Measurements from ENCODE around the gene SLC6A1.

Gene SLC6A1

DNA sequence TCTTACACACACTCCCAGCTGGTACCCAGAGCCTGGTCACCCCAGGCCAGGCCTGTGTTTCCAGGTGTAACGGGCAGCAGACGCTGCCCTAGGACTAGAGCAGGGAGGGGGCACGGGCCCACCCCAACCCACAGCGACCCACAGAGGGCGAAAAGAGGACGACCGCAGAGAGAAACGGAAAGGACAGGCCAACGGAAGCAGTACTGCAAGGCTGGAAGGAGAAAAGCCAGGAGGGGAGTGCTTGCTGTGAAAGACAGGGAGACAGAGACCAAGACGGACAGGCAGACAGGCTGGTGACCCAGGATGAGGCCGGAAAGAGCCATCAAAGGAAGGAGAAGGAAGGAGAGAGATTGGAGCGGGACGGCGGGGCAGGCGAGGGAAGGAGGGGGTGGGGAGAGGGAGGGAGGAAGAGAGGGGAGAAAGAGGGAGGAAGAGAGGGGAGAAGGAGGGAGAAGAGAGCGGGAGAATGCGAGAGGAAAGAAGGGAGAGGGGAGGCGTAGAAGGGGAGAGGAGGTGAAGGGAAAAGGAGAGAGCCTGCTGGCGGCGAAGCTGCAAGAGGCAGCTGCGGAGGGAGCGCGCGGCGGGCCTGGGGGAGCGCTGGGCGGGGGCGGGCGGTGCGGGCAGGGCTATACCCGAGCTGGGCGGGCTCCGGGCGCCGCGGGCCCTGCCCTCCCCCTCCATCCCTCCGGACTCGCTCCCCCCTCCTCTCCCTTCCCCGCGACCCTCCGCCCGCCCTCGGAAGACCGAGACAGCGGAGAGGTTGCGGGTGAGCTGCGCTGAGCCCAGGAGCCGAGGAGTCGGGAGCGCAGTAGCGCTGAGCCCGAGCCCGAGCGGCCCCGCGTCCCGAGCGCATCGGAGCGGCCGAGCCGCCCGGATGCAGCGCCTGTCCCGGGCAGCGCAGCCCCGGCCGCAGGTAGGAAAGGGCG lies at the start of gene SLC6A1:
SLC6A1 (plus strand) TSS at position 732 of the 926 bp plus-strand sequence. CDS start 24,464 bp downstream, outside the sequence.
- DNase-seq: no peak

GRCh38 chr3:10944866-10945265 lies 47.7 kb upstream of the SLC6A1 start:
- no peak for DNase-seq

DNA sequence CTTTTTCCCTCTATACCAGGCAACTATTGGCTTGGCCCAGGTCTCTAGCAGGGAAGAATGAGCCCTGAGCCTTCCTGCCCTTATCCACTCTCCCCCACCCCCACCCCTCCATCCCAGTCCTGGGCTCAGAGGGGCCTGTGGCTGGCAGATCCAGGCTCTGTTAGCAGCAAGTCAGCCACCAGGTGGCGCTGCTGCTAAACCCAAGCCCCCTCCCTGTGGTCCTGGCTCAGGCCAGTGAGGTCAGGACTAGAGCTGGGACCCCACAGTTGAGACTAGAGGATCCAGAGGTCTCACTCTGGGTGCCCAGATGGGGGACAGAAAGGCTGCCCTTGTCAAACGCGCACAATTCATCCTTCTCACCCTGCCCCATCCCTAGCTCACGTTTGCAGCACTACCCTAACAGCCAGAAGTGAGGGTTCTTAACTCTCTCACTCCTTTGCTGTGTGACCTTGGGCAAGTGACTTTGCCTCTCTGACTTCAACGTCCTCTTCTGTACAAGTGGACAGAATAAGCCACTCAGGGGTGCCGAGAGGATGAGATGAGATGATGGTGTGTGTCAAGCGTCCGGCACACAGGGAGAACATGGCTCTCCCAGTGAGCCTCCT lies 46.8 kb upstream of the SLC6A1 start:
- no peak for DNase-seq

GRCh38 chr3:10946526-10946925 lies 46.0 kb upstream of the SLC6A1 start:
- DNase-seq: no peak

- no peak for DNase-seq
Observed at GRCh38 chr3:10948326-10948725, 44.2 kb upstream of the SLC6A1 start.

DNA sequence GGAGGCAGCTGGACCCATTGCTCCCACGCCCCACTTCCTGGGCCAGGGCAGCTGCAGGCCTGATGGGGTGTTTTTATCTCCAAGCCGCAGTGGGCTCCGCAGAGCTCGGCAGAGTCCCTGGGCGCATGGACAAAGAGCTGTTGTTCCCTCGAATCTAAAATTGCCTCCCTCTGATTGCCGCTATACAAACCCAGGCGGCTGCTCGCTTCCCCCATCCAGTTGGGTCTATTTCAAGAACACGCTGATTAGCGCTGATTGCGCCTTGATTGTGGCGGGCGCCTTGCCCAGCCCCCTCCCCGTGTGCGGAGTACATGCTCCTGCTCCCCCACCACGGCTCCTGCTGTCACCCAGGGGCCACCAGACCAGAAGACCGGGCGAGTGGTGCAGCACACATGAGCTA lies 43.4 kb upstream of the SLC6A1 start:
- DNase-seq: no peak

DNA sequence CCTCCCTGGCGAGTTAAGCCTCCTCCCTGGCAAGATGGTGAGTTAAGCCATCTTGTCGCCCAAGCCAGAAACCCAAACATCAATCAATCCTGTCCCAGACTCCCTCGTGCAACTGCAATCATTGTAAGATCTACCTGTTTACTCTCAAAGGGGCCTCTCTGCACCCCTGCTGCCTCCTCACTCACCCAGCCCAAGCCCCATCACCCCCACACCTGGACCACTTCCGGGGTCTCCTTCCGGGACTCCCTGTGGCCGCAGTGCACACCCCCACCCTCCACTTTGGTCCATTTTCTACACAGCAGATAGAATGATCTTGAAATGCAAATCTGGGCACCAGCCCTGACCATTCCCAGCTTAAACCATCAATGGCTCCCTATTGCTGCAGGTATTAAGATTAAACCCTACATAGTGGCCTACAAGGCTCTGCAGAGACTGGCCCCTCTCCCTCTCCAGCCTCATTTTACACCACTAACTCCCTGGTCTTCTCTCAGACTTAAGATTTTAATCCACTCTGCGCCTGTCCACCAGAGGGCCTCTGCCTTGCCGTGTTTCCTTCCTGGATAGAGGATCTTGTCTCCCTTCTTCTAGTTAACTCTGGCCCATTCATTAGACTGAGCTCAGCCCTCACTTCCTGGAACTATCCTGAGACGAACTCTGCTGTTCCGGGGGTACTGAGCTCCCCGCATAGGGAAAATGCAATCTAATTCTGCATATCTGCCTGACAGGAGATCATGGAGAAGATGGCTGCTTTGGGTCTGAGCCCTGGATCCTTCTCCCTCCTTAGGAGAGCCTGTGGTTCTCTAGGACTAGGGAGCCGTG lies 41.9 kb upstream of the SLC6A1 start:
- peak; percentile 24 for DNase-seq

GRCh38 chr3:10951295-10951926 lies 41.1 kb upstream of the SLC6A1 start:
- no peak for DNase-seq

DNA sequence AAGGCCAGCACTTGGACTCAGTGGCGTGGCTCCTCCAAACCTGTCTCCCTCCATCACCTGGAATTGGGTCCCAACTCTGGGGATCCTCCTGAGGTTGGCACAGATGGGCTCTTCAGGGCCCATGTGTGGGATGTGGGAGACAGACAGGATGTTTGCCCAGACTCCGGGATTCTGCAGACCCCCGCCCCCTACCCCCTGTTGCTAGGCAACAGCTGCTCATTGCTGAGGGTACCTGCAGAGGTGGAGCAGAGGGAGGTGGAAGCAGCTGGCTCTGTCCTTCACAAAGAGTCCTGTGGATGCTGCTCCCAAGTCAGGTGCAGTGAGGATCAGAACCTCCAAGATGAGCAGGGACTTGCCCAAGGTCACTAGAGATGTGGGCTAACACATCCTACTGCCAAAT lies 40.0 kb upstream of the SLC6A1 start:
- DNase-seq: no peak

- DNase-seq: no peak
Observed at GRCh38 chr3:10954740-10955139, 37.8 kb upstream of the SLC6A1 start.

DNA sequence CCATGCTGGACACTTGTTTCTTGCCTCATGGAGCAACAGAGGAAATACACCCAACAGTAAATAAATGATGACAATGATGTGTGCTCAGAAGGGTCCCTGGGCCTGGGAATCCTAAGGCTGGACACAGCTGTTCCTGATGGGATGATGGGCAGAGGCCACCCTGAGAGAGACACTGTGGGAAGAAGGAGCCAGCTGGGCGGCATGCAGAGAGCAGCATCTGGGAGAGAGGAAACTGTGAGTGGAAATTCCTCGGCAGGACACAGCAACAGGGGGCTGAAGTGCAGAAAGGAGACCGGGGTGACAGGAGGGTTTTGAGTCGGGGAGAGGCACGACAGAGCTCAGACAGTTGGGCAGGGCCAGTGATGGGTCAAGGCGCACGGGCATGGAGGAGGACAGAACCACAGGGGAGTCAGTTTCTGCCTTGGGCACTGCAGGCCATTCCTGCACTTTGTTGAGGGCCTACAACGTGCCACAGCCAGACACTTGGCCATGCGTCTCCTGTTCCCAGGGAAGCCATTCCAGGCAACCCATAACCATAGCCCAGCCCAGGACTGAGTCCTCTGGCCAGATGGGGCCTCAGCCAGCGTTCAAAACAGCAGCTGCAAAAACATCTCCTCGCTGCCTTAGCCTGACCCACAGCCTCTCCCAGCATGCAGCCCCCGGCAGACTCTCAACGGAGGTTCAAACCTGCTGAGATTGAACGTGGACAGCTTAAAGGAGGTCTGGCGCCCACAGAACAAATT lies 36.7 kb upstream of the SLC6A1 start:
- DNase-seq: no peak

GRCh38 chr3:10956531-10956930 lies 36.0 kb upstream of the SLC6A1 start:
- no peak for DNase-seq

DNA sequence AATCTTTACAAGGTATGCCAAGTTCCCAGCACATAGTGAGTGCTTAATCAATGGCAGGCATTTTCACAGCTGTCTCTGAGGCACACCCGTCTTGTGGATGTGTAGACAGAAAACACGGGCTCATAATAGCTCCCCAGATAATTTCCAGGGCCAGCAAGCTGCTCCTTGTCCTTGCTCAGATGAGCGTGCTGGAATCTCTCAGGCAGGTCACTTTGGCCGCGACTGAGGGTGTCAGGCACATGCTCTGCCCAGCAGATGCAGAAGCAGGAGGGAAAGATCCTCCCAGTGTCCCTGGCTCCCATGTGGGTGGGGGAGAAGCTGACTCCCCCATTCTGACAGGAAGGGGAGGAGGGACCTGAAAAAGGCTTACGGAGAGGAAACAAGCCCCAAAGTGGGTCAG lies 35.6 kb upstream of the SLC6A1 start:
- no peak for DNase-seq

GRCh38 chr3:10957976-10958749 lies 34.4 kb upstream of the SLC6A1 start:
- DNase-seq: no peak

DNA sequence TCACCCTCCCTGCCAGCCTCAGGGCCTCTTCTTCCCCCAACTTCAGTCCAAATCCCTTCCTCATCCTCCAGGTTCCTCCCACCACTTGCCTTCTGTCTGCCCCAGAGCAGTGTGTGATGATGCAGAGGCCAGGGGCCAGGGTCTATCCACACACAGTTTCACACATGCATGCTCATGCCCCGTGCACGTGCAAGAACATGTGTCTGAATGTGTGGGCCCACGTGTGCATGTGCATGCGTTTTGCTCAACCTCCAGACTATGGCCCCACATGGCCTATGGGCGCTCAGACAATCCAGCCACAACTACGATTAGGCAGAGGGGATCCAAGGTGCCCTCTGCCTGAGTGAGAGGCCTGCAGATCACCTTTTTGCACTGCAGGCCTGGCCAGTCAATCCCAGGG lies 32.3 kb upstream of the SLC6A1 start:
- no peak for DNase-seq

- DNase-seq: no peak
Observed at GRCh38 chr3:10961921-10962320, 30.6 kb upstream of the SLC6A1 start.

DNA sequence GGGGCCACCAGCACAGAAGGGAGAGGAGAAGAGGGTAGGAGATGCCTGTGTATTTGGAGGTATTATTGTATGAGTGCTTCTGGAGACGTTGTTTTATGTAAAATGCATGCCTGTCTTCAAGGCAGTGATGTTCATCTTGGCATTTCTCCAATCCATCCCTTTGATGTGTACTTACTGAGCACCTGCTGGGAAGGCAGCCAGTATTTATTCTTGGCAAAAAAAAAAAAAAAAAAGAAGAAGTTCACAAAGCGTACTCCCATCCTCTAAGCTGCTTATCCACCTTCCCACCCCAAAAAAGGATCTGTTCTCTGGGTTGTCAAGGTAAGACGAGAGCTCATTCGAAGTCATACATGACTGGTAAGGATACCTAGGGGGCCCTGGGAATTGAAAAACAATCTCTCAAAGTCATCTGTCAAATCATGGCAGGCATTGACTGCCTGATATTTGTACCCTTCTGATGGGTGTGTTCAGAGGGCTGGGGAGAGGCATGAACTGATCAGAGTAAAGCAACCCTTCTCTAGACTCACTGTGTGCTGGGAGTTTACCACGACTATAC lies 30.0 kb upstream of the SLC6A1 start:
- no peak for DNase-seq

DNA sequence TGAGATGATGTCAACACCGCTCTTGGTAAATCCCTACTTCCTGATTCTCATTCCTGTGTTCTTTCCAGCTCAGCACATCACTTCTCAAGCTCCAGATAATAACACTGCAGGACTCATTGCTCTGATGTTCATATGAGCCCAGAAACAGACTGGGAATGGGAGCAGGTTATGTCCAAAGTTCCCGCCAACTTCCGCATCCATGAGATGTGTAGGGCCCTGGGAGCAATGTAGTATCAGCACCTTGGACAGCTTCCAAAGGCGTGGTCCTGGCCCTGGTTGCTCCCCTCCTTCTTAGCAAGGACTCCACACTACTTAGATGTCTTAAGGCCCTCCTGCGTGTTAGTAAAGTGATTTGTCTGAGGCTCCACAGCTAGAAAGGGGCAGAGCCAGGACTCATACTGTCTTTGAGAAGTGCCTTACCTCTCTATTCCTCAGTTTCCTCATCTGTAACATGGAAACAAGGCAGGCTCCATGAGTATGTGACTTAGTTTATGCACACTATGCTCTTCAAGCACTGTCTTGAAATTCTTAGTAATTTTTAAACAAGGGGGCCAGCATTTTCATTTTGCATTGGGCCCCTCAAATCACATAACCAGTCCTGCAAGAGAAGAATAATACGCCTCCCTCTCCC lies 27.9 kb upstream of the SLC6A1 start:
- DNase-seq: no peak

- no peak for DNase-seq
Observed at GRCh38 chr3:10968401-10968800, 24.1 kb upstream of the SLC6A1 start.

- DNase-seq: no peak
Observed at GRCh38 chr3:10970306-10970960, 22.1 kb upstream of the SLC6A1 start.

Measured in kidney glomerular epithelial cell (primary cell).